HG03342 (cell line): Measurements from ENCODE around the gene AMZ2.
"Not testable (repeated sequence)": the region's sequence is repeated elsewhere in the genome, so short reads cannot be mapped to it uniquely, and the experiment has no call there.

ENCODE experiments used
- ATAC-seq: cut with Tn5 transposase; IDR thresholded peaks from one replicate; pipeline ENCODE4 v1.9.1; 2021; ENCODE audit warnings: mild to moderate bottlenecking, moderate library complexity; ENCODE audit not compliant: unreplicated experiment

Gene AMZ2

GRCh38 chr17:68219429-68219828 is 28.4 kb upstream of the AMZ2 start:
- ATAC-seq, result not testable (repeated sequence)

- not testable (repeated sequence) for ATAC-seq
These were observed 27.7 kb upstream of the AMZ2 start for GRCh38 chr17:68220186-68220585.

- ATAC-seq, result not testable (repeated sequence)
These were observed 27.1 kb upstream of the AMZ2 start for GRCh38 chr17:68220786-68221185.

GRCh38 chr17:68221786-68222185 is 26.1 kb upstream of the AMZ2 start:
- no peak for ATAC-seq

- ATAC-seq, result no peak
These were observed 25.2 kb upstream of the AMZ2 start for GRCh38 chr17:68222606-68223005.

- not testable (repeated sequence) for ATAC-seq
These were observed 22.8 kb upstream of the AMZ2 start for GRCh38 chr17:68225055-68225454.

- not testable (repeated sequence) for ATAC-seq
These were observed 19.7 kb upstream of the AMZ2 start for GRCh38 chr17:68228039-68228680.

GRCh38 chr17:68228817-68229570 is 18.8 kb upstream of the AMZ2 start:
- ATAC-seq, result no peak

GRCh38 chr17:68229619-68230018 is 18.2 kb upstream of the AMZ2 start:
- ATAC-seq, result no peak

GRCh38 chr17:68231131-68231530 is 16.7 kb upstream of the AMZ2 start:
- ATAC-seq, result not testable (repeated sequence)

GRCh38 chr17:68231541-68231940 is 16.3 kb upstream of the AMZ2 start:
- ATAC-seq, result no peak

GRCh38 chr17:68232741-68233140 is 15.1 kb upstream of the AMZ2 start:
- ATAC-seq, result not testable (repeated sequence)

GRCh38 chr17:68234726-68235335 is 13.0 kb upstream of the AMZ2 start:
- ATAC-seq, result peak; percentile 30

- ATAC-seq, result not testable (repeated sequence)
These were observed 12.5 kb upstream of the AMZ2 start for GRCh38 chr17:68235336-68235791.

GRCh38 chr17:68237369-68238163 is 10.3 kb upstream of the AMZ2 start:
- peak; percentile 74 for ATAC-seq

- peak; percentile 1 for ATAC-seq
These were observed 9.5 kb upstream of the AMZ2 start for GRCh38 chr17:68238164-68238870.

- no peak for ATAC-seq
These were observed 9.0 kb upstream of the AMZ2 start for GRCh38 chr17:68238871-68239253.

- ATAC-seq, result no peak
These were observed 8.0 kb upstream of the AMZ2 start for GRCh38 chr17:68239632-68240366.

GRCh38 chr17:68246271-68247028 is 1.4 kb upstream of the AMZ2 start:
- ATAC-seq, result no peak
